SK-N-SH treated with all-trans-retinoic acid at 6 μM for 48 hours (cell line): Measurements from ENCODE around the gene LCORL.

Experiments
- ATAC-seq: fragments of 200-7000 bp; cut with Tn5 transposase; 3 replicates; pipeline ENCODE4 v1.9.1; 2020; ENCODE audit warnings: mild to moderate bottlenecking, moderate library complexity
- ARNTL ChIP-seq: fragments of 450-650 bp; formaldehyde crosslinking; IDR thresholded peaks from 2 replicates; pipeline ENCODE4 v1.5.0; 2020; ENCODE audit warnings: low read depth, mild to moderate bottlenecking, moderate library complexity, borderline replicate concordance
- BACH2 ChIP-seq: fragments of 250-450 bp; sonication (Bioruptor Pico); IDR thresholded peaks from 2 replicates; pipeline ENCODE4 v1.9.0; 2021; ENCODE audit warnings: mild to moderate bottlenecking, borderline replicate concordance
- CREB5 ChIP-seq: fragments of 250-450 bp; sonication (Bioruptor Pico); IDR thresholded peaks from 2 replicates; pipeline ENCODE4 v1.5.1; 2020; ENCODE audit warnings: low read depth, mild to moderate bottlenecking, moderate library complexity
- ESRRG ChIP-seq: fragments of 250-450 bp; sonication (Bioruptor Pico); IDR thresholded peaks from 2 replicates; pipeline ENCODE4 v1.6.1; 2021; ENCODE audit warnings: mild to moderate bottlenecking
- GLIS3 ChIP-seq: fragments of 250-450 bp; sonication (Bioruptor Pico); IDR thresholded peaks from 2 replicates; pipeline ENCODE4 v1.5.0; 2020; ENCODE audit warnings: mild to moderate bottlenecking, moderate library complexity
- ISL1 ChIP-seq: fragments of 250-450 bp; sonication (Bioruptor Pico); IDR thresholded peaks from 2 replicates; pipeline ENCODE4 v2.1.2; 2022; ENCODE audit warnings: mild to moderate bottlenecking, moderate library complexity
- OSR1 ChIP-seq: fragments of 250-450 bp; sonication (Bioruptor Pico); IDR thresholded peaks from 2 replicates; pipeline ENCODE4 v1.8.0; 2022; ENCODE audit warnings: moderate library complexity, mild to moderate bottlenecking, inconsistent platforms
- PPARA ChIP-seq: fragments of 250-450 bp; sonication (Bioruptor Pico); IDR thresholded peaks from 2 replicates; pipeline ENCODE4 v1.5.0; 2020; ENCODE audit warnings: mild to moderate bottlenecking, borderline replicate concordance
- SNAI2 ChIP-seq: fragments of 250-450 bp; sonication (Bioruptor Pico); IDR thresholded peaks from 2 replicates; pipeline ENCODE4 v1.5.0; 2020; ENCODE audit warnings: mild to moderate bottlenecking, moderate library complexity
- TCF4 ChIP-seq: fragments of 250-450 bp; sonication (Bioruptor Pico); IDR thresholded peaks from 2 replicates; pipeline ENCODE4 v1.8.0; 2021; ENCODE audit warnings: mild to moderate bottlenecking, moderate library complexity, borderline replicate concordance
- TOX ChIP-seq: fragments of 250-450 bp; sonication (Bioruptor Pico); IDR thresholded peaks from 2 replicates; pipeline ENCODE4 v1.8.0; 2021; ENCODE audit warnings: mild to moderate bottlenecking, moderate library complexity, borderline replicate concordance
- TSHZ2 ChIP-seq: fragments of 250-450 bp; sonication (Bioruptor Pico); IDR thresholded peaks from 2 replicates; pipeline ENCODE4 v1.5.0; 2020; ENCODE audit warnings: mild to moderate bottlenecking, moderate library complexity
- ZFP3 ChIP-seq: fragments of 250-450 bp; sonication (Bioruptor Pico); IDR thresholded peaks from 2 replicates; pipeline ENCODE4 v1.5.0; 2020; ENCODE audit warnings: mild to moderate bottlenecking, moderate library complexity
- ZNF565 ChIP-seq: fragments of 450-650 bp; formaldehyde crosslinking; conservative IDR thresholded peaks from 2 replicates; pipeline ENCODE4 v1.5.0; 2020; ENCODE audit warnings: low read depth, mild to moderate bottlenecking, moderate library complexity
- ZNF70 ChIP-seq: fragments of 450-650 bp; formaldehyde crosslinking; IDR thresholded peaks from 2 replicates; pipeline ENCODE4 v1.5.0; 2020; ENCODE audit warnings: mild to moderate bottlenecking, moderate library complexity
- TF ChIP-seq, protein P1 (sequence below): fragments of 250-450 bp; sonication (Bioruptor Pico); IDR thresholded peaks from 2 replicates; pipeline ENCODE4 v1.8.0; 2020; ENCODE audit warnings: mild to moderate bottlenecking, moderate library complexity, borderline replicate concordance

The LCORL gene

DNA sequence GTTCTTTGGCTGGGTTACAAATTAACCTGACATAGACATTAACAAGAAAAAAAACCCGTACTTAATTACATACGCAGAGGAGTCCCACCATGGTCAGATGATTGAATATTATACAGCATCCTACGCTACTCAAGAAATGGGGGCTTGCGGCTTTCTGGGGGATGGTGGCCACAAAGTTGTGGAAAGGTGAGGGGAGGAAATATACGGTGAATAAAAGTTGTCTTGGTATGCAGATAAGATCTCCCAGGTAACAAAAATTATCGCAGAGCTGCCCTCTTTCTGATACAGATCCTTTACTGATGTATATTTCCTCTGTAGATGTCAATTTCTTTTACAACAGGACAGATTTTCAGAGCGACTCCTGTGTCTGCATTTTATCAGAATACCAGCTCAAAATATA lies 211.9 kb downstream of the LCORL start:
- ATAC-seq: no peak
- no peak for TF ChIP-seq CREB5 (CRISPR knock-in tag)
- no peak for TF ChIP-seq TSHZ2 (CRISPR knock-in tag)
- TF ChIP-seq, protein P1, sequence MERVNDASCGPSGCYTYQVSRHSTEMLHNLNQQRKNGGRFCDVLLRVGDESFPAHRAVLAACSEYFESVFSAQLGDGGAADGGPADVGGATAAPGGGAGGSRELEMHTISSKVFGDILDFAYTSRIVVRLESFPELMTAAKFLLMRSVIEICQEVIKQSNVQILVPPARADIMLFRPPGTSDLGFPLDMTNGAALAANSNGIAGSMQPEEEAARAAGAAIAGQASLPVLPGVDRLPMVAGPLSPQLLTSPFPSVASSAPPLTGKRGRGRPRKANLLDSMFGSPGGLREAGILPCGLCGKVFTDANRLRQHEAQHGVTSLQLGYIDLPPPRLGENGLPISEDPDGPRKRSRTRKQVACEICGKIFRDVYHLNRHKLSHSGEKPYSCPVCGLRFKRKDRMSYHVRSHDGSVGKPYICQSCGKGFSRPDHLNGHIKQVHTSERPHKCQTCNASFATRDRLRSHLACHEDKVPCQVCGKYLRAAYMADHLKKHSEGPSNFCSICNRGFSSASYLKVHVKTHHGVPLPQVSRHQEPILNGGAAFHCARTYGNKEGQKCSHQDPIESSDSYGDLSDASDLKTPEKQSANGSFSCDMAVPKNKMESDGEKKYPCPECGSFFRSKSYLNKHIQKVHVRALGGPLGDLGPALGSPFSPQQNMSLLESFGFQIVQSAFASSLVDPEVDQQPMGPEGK (CRISPR knock-in tag): no peak
- no peak for TF ChIP-seq BACH2 (CRISPR knock-in tag)
- no peak for TF ChIP-seq ZNF565 (CRISPR knock-in tag)
- TF ChIP-seq ZFP3 (CRISPR knock-in tag): no peak
- TF ChIP-seq, all 23 proteins: peak for 0

GRCh38 chr4:17807446-17807845 lies 214.1 kb downstream of the LCORL start:
- ATAC-seq: no peak
- TF ChIP-seq, protein P1 (CRISPR knock-in tag): no peak
- TF ChIP-seq ZNF70: no peak
- no peak for TF ChIP-seq SNAI2 (CRISPR knock-in tag)
- TF ChIP-seq ISL1 (CRISPR knock-in tag): no peak
- TF ChIP-seq BACH2 (CRISPR knock-in tag): no peak
- no peak for TF ChIP-seq CREB5 (CRISPR knock-in tag)
- no peak for TF ChIP-seq TOX (CRISPR knock-in tag)
- TF ChIP-seq ZFP3 (CRISPR knock-in tag): no peak
- TF ChIP-seq ESRRG: no peak

DNA sequence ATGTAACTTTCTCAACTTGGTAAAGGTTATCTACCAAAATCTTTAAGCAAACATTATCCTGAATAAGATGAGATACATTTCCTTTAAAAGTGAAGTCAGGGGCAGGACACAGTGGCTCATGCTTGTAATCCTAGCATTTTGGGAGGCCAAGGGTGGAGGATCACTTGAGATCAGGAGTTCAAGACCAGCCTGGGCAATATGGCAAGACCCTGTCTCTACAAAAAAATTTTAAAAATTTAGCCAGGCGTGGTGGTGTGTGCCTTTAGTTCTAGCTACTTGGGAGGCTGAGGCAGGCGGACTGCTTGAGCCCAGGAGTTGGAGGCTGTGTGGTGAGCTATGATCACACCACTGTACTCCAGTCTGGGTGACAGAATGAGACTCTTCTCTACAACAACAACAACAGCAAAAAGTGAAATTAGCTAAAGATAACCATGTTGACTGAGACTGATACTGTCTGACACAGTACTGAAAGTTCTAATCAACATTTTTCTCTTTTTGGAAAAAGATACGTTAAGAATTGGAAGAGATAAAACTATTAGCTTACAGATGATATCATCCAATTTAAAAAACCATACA lies 215.9 kb downstream of the LCORL start:
- TF ChIP-seq OSR1 (no peak), CREB5 (CRISPR knock-in tag) (no peak), GLIS3 (CRISPR knock-in tag) (no peak), PPARA (CRISPR knock-in tag) (no peak), TSHZ2 (CRISPR knock-in tag) (no peak), TCF4 (CRISPR knock-in tag) (no peak), ZNF565 (CRISPR knock-in tag) (no peak), ARNTL (no peak)
- no peak for ATAC-seq
